DMS 273 (cell line): Measurements from ENCODE around the gene CRYBB1.

Experiments used
- DNase-seq: peaks from one replicate; lab custom pipeline; 2025; ENCODE audit not compliant: unreplicated experiment; lab: John Stamatoyannopoulos, UW

Gene CRYBB1

GRCh38 chr22:26617271-26618199, at the start of gene CRYBB1:
CRYBB1 (minus strand) TSS chr22:26618027; CDS start chr22:26616319, 1,708 bp downstream.
- no peak for DNase-seq

DNA sequence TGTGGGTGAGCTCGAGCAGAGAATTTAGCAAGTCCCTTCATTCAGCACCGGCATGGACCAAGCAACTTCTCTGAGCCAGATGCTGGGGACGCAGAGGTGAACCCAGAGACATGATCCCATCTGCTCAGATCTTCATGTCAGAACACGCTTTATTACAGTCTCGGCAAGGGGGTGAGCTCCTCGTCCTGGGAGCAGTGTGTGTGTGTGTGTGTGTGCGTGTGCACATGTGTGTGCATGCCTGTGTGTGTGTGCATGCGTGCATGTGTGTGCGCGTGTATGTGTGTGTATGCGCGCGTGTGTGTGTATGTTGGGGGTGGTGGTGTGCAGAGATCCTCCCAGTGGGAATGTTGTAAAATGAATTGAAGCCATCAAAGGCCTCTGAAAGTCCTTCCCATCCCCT, 49.3 kb upstream of the CRYBB1 start:
- DNase-seq = peak; percentile 66

DNA sequence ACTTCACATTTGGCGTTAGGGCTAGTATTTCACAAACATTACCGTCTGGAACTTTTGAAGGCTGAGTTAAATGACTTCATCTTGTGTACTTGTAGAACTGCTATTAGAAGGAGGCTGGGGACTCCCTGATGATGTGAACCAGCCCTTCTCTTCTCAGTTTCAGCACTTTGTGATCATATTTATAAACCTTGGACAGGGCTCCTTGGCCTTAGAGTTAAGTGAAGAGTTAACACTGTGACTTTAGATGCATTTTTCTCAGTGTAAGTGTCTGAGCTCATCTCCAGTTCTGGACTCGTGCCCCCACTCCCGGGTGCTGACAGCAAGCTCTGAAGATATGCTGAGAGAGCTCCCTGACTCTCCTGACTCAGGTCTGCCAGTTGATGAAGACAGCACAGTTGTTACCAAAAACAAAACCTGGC, 48.0 kb upstream of the CRYBB1 start:
- DNase-seq = no peak

DNA sequence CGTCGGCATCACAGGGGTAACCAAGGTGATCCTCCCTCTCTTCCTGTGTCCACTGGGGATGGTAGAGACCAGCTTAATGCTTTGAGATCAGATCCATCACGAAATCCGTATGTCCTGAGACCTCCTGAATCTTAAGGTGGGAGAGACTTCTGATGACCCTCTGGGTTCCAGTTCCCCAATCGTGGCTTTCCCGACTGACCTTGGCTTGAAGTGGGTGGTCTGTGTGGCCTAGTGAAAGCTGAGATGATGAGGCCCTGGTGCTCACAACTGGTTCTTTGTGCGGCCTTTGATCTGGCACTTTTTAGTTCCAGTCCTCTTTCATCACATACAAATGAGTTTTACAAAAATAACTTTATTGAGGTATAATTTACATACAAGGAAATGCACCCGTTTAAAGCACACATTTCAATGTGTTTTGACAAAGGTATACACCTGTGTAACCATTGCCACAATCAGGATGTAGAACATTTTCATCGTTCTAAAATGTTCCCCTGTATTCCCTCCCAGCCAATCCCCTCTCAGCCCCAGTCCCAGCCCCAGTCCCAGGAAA, 45.6 kb upstream of the CRYBB1 start:
- DNase-seq = no peak

GRCh38 chr22:26662160-26662559, 44.3 kb upstream of the CRYBB1 start:
- DNase-seq = no peak

DNA sequence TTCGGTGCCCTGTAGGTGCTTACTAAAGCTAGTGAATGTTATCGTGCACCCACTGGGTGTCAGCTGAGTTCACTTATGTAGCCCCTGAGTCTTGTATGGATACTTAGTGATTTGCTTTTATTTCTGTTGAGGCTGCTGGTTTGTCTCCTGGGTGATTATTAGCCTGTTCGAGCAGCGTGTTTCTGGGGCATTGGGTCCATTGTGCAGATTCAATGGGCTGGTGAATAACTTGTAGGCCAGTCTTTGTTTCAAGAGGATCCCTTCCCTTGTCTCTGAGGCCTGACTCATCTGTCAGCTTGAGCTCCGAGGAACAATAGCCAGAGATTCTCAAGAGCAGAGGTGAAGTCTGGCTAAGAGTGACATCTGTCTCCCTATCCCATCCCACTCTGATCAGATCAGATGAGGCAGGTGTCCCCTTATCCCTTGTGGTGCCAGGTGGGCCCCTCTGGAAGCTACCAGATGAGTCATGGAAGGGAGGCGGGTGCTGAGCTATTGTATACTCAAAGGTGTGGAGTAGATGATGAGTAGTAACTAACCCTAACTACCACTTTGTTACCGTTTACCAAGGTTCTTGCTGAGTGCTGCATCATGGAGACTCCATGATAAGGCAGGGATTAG, 43.2 kb upstream of the CRYBB1 start:
- DNase-seq = no peak

GRCh38 chr22:26660356-26660755, 42.5 kb upstream of the CRYBB1 start:
- DNase-seq = no peak

DNA sequence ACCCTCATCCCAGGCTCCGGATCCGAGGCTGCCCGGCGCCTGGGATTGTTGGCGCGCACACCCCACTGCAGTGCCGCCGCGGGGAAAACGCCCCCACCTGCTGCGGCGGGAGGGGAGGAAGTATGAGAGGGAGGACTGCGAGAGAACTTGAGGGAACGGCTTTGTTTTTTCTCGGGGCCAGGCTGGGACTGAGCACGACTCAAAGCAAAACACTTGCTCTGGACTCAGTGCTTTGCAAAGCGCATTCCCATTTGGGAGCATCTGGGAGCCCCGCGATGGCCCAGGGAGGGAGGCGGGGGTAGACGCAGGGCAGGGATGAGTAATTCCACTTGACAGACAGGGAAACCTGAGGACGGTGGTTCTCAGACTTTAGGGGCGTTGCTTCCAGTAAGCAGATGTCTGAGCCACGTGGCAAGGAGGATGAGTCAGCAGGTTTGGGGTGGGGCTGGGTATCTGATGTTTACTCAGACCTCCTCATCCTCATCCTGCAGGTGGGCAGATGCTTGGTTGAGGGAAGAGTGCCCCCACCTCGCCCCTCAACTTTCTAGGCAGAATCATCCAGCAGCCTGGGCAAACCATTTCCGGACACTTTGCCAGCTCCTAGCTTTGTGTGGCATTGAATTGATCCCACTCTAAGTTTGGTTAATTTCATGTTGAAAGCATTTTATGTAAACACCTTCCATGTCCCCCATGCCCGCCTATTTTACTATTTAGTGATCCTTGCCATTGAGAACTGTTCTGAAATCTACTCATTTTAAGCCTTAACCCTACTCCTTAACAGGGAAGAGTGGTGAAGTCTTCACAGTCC, 41.0 kb upstream of the CRYBB1 start:
- peak; percentile 95 for DNase-seq

- DNase-seq = peak; percentile 39
These were observed 40.3 kb upstream of the CRYBB1 start for GRCh38 chr22:26658161-26658560.

GRCh38 chr22:26656891-26657851, 39.3 kb upstream of the CRYBB1 start, which contains the start of gene MIAT:
MIAT (plus strand) TSS chr22:26657588.
- DNase-seq = peak; percentile 62

- DNase-seq = no peak
These were observed 34.0 kb upstream of the CRYBB1 start for GRCh38 chr22:26651815-26652214.

- DNase-seq = no peak
These were observed 33.0 kb upstream of the CRYBB1 start for GRCh38 chr22:26650722-26651421.

GRCh38 chr22:26648528-26649388, 30.9 kb upstream of the CRYBB1 start:
- no peak for DNase-seq

- DNase-seq = no peak
These were observed 30.2 kb upstream of the CRYBB1 start for GRCh38 chr22:26648011-26648497.

- DNase-seq = no peak
These were observed 28.3 kb upstream of the CRYBB1 start for GRCh38 chr22:26646158-26646557.

DNA sequence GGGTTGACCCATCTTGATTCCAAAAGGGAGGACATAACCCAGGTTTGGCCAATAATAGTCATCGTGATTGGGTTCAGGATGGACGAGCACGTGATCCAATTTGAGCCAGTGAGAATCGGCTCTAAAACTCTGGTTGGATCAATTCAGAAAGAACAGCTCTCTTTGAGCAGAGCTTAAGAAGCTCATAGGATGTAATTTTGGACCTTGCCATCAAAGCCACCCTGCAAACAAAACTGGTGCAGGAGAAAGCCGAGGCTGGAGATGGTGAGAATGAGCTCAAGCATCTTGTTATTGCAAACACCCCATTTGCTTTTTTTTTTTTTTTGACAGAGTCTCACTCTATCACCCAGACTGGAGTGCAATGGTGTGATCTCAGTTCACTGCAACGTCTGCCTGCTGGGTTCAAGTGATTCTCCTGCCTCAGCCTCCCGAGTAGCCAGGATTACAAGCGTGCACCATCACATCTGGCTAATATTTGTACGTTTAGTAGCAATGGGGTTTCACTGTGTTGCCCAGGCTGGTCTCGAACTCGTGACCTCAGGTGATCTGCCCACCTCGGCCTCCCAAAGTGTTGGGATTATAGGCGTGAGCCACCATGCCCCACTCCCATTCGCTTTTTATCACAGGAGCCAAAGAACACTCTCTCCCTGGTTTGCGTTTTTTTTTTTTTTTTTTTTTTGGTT, 25.7 kb upstream of the CRYBB1 start:
- no peak for DNase-seq
